ENCODE data around the gene PCCA.

Gene PCCA

GRCh38 chr13:100301418-100301817 lies 212.5 kb downstream of the PCCA start:
- Histone ChIP-seq H3K27ac (ENCODE audit: low read depth, low read length) (no peak overlapping the region), H3K4me2 (ENCODE audit: low read depth, low read length, poor library complexity, severe bottlenecking) (no peak overlapping the region), H3K9ac (ENCODE audit: low read length) (no peak overlapping the region), H3K9me3 (ENCODE audit: insufficient read depth, low read length) (no peaks in the 10 kb centered on the region), H3K4me3 (ENCODE audit: insufficient read depth, low read length, poor library complexity, severe bottlenecking) (no peak overlapping the region), H3K27me3 (ENCODE audit: low read length) (no peaks in the 10 kb centered on the region), H2AFZ (ENCODE audit: low read depth, low read length, severe bottlenecking) (no peak overlapping the region), H3K79me2 (ENCODE audit: insufficient read depth, low read length) (no peaks in the 10 kb centered on the region), H4K20me1 (ENCODE audit: low read depth, low read length) (no peaks in the 10 kb centered on the region), H3K9me2 (replicated peaks; ENCODE audit: insufficient read depth, low read length) (no peaks in the 10 kb centered on the region), H3K36me3 (ENCODE audit: low read length) (no peaks in the 10 kb centered on the region), H3F3A (ENCODE audit: insufficient read depth) (no peaks in the 10 kb centered on the region)
- TF ChIP-seq CTCF (IDR thresholded peaks at IDR 0.05; ENCODE audit: insufficient read depth, low read length, poor library complexity, severe bottlenecking) (no peak), EZH2phosphoT487 (conservative IDR thresholded peaks at IDR 0.05; ENCODE audit: low read length) (no peak)

- Histone ChIP-seq H3K79me2 (ENCODE audit: insufficient read depth, low read length) (no peaks in the 10 kb centered on the region), H3F3A (ENCODE audit: insufficient read depth) (no peaks in the 10 kb centered on the region), H3K4me2 (ENCODE audit: low read depth, low read length, poor library complexity, severe bottlenecking) (no peak overlapping the region), H3K27me3 (ENCODE audit: low read length) (no peaks in the 10 kb centered on the region), H4K20me1 (ENCODE audit: low read depth, low read length) (no peaks in the 10 kb centered on the region), H3K4me3 (ENCODE audit: insufficient read depth, low read length, poor library complexity, severe bottlenecking) (no peak overlapping the region), H3K9me2 (replicated peaks; ENCODE audit: insufficient read depth, low read length) (no peaks in the 10 kb centered on the region), H2AFZ (ENCODE audit: low read depth, low read length, severe bottlenecking) (no peak overlapping the region), H3K36me3 (ENCODE audit: low read length) (no peaks in the 10 kb centered on the region), H3K9me3 (ENCODE audit: insufficient read depth, low read length) (no peaks in the 10 kb centered on the region), H3K9ac (ENCODE audit: low read length) (no peak overlapping the region), H3K27ac (ENCODE audit: low read depth, low read length) (no peak overlapping the region)
- TF ChIP-seq CTCF (IDR thresholded peaks at IDR 0.05; ENCODE audit: insufficient read depth, low read length, poor library complexity, severe bottlenecking): no peak
- no peak for TF ChIP-seq EZH2phosphoT487 (conservative IDR thresholded peaks at IDR 0.05; ENCODE audit: low read length)
Measured at GRCh38 chr13:100302391-100302790, 213.5 kb downstream of the PCCA start.

DNA sequence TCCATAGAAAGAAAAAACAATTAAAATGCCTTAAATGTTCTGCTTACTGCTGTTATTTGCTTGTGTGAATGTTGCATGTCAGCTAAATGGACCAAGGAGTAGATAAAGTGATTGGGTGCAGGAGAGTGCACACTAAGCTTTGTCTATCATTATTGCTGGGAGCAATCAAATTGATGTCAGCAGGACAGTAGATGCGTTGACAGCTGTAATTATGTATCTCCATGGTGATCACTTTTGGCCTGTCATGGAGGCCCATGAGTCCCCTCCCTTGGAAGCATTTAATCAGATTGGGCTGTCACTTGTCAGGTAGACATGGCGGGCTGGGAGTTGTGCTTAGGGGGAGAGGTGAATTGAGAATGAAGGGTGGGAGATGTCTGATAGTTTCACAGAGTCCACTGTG lies 215.3 kb downstream of the PCCA start:
- Histone ChIP-seq H3K9me2 (replicated peaks; ENCODE audit: insufficient read depth, low read length) (no peaks in the 10 kb centered on the region), H3K4me2 (ENCODE audit: low read depth, low read length, poor library complexity, severe bottlenecking) (no peak overlapping the region), H3K79me2 (ENCODE audit: insufficient read depth, low read length) (no peaks in the 10 kb centered on the region), H3K9ac (ENCODE audit: low read length) (no peak overlapping the region), H3K27ac (ENCODE audit: low read depth, low read length) (no peak overlapping the region), H4K20me1 (ENCODE audit: low read depth, low read length) (no peaks in the 10 kb centered on the region), H3K9me3 (ENCODE audit: insufficient read depth, low read length) (no peaks in the 10 kb centered on the region), H3K4me3 (ENCODE audit: insufficient read depth, low read length, poor library complexity, severe bottlenecking) (no peak overlapping the region), H3K27me3 (ENCODE audit: low read length) (no peaks in the 10 kb centered on the region), H3F3A (ENCODE audit: insufficient read depth) (no peaks in the 10 kb centered on the region), H2AFZ (ENCODE audit: low read depth, low read length, severe bottlenecking) (no peak overlapping the region), H3K36me3 (ENCODE audit: low read length) (no peaks in the 10 kb centered on the region)
- TF ChIP-seq CTCF (IDR thresholded peaks at IDR 0.05; ENCODE audit: insufficient read depth, low read length, poor library complexity, severe bottlenecking): no peak
- no peak for TF ChIP-seq EZH2phosphoT487 (conservative IDR thresholded peaks at IDR 0.05; ENCODE audit: low read length)

DNA sequence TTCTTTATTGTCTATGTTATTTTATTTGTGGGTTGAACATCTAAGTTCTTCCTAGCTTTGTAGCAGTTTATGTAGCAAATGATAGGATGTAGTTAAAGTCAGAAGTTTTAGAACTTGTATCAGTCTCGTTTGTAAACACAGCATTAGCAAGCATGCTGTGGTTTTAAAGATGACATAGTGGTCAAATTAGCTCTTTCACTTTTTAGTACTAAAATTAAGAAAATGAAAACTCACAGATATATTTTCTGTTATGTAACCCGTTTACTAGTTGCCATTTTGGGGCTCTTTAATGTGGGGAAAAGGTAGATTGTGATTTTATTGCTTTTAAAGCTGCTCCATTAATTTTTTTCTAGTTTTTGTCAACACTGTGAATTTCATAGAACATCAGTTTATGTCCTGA lies 216.5 kb downstream of the PCCA start:
- TF ChIP-seq CTCF (IDR thresholded peaks at IDR 0.05; ENCODE audit: insufficient read depth, low read length, poor library complexity, severe bottlenecking) (no peak), EZH2phosphoT487 (conservative IDR thresholded peaks at IDR 0.05; ENCODE audit: low read length) (no peak)
- H3K4me2 ChIP-seq (ENCODE audit: low read depth, low read length, poor library complexity, severe bottlenecking): no peak overlapping the region
- no peaks in the 10 kb centered on the region for H3K9me2 ChIP-seq (replicated peaks; ENCODE audit: insufficient read depth, low read length)
- no peak overlapping the region for H2AFZ ChIP-seq (ENCODE audit: low read depth, low read length, severe bottlenecking)
- no peaks in the 10 kb centered on the region for H3K9me3 ChIP-seq (ENCODE audit: insufficient read depth, low read length)
- no peaks in the 10 kb centered on the region for H3K27me3 ChIP-seq (ENCODE audit: low read length)
- H4K20me1 ChIP-seq (ENCODE audit: low read depth, low read length): no peaks in the 10 kb centered on the region
- H3K79me2 ChIP-seq (ENCODE audit: insufficient read depth, low read length): no peaks in the 10 kb centered on the region
- no peak overlapping the region for H3K27ac ChIP-seq (ENCODE audit: low read depth, low read length)
- no peaks in the 10 kb centered on the region for H3K36me3 ChIP-seq (ENCODE audit: low read length)
- no peak overlapping the region for H3K4me3 ChIP-seq (ENCODE audit: insufficient read depth, low read length, poor library complexity, severe bottlenecking)
- no peak overlapping the region for H3K9ac ChIP-seq (ENCODE audit: low read length)
- no peaks in the 10 kb centered on the region for H3F3A ChIP-seq (ENCODE audit: insufficient read depth)
